ENCODE measurements around the gene KXD1. TPM values are rescaled to one million over a fixed set of nuclear protein-coding genes. Genes with fewer than 3 reads are reported as not detected.
A peak's percentile ranks its signal among the peaks of the same experiment; 100 is the strongest.
"Not testable (repeated sequence)": the region's sequence is repeated elsewhere in the genome, so short reads cannot be mapped to it uniquely, and the experiment has no call there.

KXD1 gene
- total RNA-seq, 1 donor from 2014 or later, result 38.4 TPM

DNA sequence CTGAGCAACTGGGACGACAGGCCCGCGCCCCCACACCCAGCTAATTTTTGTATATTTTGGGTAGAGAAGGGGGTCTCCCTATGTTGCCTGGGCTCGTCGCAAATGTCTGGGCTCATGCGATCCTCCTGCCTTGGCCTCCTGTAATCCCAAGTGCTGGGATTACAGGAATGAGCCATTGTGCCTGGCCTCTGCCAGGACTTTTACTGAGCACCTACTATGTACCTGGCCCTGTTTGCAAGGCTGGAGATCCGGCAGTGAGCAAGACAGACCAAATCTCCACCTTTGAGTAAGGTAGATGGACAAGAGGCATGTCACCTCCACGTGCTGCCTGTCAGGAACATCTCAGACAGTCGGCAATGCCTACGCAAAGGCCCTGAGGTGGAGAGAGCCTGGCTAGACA is 21.2 kb upstream of the KXD1 start:
- no peak for DNase-seq

DNA sequence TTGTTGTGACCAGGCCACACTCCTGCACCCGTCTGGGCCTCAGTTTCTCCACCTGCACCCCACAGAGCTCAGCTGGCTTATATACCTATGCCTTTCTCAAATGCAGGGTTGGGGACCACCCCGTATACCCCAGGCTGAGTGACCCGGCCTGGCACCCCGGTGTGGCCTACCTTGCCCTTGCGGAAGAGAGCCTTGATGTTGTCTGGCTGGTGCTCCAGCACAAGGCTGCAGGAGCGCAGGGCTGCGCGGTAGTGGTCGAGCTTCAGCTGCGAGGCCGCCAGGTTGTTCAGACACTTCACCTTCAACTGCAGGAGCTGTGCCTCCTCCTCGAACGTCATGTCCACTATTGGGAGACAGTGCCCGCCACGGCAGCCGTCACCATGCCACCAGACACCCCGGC is 20.2 kb upstream of the KXD1 start:
- DNase-seq, result no peak

DNA sequence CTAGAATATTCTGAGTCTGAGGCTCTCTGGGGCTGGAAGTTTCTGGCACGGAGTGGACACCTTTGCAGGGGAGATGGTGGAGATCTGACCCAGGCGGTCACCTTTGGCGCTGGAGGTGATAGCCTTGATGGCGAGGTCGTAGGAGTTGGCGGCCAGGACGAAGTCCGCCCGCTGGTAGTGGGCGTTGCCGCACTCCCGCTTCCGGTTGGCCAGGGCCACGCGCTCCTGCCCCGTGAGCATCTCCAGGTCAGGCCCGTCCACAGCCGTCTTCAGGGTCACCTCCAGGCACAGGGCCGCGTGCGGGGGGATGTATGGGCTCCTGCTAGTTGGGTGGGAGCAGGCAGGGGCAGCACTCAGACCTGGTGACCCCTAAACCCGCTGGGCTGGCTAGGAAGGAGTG is 19.6 kb upstream of the KXD1 start:
- no peak for DNase-seq

DNA sequence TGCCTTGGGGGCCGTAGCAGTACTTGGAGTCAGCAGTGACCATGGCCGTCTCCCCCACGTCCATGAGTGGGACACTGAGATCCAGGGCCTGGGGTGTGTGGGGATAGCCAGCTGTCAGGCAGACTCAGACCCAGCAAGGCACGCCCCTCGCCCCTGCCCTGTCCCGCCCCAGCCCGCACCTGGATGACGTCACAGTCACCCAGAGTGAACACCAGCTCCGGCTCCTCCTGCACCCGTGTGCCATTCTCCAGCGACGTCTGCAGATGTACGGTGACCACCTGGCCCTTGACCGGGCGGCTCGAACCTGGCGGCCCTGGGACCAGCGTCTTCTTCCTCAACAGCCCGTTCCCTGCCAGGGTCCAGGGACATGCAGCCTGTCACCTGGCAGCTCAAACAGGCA is 18.3 kb upstream of the KXD1 start:
- DNase-seq, result no peak

DNA sequence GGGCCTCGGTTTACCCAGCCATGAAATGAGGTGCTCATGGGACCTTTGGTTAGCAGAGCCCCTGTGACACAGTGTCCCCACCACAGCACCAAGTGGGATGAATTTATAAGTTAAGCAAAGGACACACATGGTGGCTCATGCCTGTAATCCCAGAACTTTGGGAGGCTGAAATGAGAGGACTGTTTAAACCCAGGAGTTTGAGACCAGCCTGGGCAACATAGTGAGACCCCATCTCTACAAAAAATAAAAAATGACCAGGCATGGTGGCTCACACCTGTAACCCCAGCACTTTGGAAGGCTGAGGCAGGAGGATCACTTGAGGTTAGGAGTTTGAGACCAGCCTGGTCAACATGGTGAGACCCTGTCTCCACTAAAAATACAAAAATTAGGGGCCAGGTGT is 17.5 kb upstream of the KXD1 start:
- not testable (repeated sequence) for DNase-seq

DNA sequence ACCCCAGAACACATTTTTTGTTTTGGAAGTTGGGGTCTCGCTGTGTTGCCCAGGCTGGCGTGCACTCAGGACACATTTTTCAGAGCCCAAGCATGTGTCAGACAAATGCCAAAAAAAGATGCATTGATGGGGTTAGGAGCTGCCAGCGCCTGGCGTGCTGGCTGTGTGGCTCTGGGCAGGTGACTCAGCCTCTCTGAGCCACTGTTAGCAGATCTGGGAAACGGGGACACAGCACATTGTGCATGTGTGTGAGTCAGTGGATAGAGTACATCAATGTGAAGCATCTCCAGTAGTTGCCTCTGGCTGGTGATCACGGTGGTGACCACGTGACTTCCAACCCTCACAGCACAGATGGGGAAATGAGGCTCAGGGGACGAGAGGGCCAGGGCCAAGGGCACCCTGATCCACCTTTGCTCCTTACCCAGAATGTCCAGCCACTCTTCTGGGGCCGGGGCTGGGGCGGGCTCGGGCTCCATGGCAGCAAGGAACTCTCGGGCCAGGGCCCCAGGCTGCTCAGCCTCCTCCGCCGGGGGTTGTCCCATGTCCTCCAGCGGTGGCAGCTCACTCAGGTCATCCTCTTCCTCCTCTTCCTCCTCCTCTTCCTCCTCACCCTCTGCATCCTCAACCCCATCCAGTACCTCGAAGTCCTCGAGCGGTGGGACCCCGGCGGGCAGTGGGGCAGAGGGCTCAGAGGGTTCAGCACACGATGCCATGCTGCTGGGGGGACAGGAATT is 16.2 kb upstream of the KXD1 start:
- DNase-seq, result no peak

DNA sequence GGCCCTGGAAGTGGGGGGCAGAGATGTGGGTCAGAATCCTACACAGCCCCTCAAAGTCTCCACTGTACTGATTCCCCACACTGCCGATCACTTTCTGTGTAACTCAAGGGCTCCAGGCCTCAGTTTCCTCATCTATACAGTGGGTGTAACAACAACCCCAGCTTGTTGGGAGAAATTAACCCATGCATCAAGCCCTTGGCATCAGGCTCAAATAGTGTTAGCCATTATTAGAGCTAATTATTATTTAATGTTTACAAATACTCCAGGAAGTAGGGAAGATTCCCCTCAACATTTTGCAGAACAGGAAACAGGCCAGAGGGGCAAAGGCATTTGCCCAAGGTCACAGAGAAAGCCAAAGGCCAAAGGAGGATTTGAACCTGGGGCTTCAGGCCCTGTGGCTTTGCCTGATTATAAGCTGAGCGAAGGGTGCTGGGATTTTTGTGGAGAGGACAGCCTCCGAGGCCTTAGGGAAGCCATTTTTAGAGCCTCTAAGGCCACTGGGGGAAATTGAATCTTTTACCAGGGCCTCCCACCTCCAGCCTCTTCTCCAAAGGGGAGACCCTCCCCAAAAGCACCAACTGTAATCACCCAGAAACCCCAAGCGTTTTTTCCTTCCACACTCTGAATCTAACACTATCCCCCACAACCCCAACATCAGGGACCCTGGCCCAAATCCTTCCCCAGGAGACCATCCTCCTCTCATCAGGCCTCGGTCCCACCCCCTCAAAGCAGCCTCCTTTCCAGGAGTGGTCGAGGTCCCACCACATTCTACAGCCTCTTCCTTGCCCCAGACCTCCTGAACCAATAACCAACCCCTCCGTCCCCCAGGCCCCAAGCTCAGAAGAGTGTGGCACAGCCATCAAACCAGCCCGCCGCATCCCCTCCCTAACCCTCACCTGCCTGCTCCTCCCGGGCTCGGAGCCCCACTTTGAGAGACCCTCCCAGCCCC is 15.4 kb upstream of the KXD1 start:
- no peak for DNase-seq

DNA sequence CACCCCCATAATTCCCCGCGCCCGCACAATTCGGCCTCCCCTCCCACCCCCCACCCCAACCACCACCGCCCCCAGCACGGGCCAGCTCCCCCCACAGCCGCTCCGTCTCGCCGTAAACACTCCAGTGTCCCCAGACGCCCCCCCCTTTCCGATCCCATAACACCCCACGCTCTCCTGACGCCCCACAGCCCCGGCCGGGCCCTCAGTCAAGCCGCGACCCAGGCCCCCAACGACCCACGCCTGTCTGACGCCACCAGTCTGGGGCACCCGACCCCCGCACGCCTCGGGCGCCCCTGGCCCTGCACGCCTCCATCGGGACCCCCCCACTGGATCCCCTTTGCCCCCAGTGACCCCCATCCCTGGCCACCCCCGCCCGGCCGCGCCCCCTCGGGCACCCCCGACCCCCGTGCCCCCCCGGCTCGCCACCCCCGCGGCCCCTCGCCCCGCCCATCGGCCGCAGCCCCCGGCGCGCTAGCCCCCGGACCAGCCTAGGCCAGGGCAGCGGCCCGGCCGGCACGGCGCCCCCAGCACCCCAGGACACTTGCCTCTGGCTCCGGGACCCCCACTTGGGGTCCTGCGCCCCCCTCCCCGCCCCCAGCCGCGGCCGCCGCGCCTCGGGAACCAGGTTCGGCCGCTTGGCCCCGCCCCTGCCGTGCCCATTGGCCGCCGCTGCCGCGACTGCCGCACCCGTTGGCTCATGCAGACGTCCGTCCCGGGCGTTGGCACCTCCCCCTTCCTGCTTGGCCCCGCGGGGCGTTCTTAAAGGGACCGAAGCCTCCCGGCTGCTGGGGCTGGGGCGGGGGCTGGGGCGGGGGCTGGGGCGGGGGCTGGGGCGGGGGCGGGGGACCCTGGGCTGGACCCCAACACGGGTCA is 14.5 kb upstream of the KXD1 start, which contains the start of gene FKBP8:
FKBP8 (minus strand) TSS at position 633 of the 873 bp plus-strand sequence. CDS start 1,603 bp downstream, outside the sequence.
- DNase-seq, result peak; percentile 78

DNA sequence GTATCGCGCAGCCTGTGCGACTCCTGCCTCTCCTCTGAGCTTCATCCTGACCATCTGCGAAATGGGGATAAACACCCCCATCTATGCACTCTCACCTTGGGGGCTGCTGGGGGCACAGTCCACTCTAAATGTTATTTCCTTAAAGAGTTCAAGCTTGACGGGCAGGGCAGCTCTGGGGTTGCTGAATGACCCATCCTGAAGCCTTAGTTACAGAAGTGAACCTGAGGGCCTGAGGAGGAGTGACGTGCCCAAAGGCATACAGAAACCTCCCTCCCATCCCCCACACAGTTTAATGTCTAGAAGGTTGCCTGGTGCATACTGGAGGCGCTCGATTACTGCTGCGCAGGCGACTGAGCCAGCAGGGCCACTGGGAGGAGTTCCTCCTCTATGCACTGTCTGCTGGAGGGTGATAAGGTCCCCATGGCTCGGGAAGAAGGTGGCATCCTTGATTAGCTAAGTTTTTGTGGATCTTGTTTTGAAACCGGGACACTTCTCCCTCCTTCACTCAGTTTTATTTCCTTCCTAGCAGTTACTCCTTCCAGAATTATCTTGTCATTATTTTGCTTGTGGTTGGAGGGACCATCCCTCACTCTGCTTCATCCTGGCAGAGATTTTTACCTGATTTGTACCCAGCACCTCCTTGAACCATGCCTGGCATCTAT is 13.7 kb upstream of the KXD1 start:
- no peak for DNase-seq

DNA sequence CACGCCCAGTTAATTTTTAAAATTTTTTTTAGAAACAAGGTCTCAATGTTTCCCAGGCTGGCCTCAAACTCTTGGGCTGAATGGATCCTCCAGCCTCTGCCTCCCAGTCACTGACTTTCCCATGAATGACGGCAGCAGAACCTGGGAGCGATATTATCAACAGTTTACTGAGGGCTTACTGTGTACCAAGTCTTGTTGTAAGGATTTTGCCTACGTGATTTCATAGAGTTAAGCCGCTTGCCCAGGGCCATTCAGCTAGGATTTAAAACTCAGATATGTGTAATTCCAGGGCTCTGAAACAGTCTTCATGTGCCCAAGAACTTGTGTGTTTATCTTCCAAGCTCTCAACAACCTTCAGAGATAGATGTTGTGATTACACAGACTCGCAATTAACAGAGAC is 6.0 kb upstream of the KXD1 start:
- no peak for DNase-seq

DNA sequence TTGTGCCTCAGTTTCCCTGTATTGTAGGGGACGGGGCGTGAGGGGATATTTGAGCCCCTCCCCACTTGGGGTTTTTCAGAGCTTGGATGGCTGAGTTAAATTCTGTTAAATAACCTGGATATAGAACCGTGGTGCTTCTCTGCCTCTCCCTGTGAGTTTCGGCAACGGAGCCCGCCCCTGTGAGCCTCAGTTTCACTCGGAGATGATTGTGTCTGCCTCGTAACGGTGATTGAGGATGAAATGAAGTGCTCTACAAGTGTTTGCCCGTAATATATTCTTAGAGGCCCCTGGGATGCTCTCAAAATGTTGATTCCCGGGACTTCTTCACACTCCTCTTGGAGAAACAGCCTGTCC is 509 bp downstream of the KXD1 start:
- DNase-seq, result no peak

DNA sequence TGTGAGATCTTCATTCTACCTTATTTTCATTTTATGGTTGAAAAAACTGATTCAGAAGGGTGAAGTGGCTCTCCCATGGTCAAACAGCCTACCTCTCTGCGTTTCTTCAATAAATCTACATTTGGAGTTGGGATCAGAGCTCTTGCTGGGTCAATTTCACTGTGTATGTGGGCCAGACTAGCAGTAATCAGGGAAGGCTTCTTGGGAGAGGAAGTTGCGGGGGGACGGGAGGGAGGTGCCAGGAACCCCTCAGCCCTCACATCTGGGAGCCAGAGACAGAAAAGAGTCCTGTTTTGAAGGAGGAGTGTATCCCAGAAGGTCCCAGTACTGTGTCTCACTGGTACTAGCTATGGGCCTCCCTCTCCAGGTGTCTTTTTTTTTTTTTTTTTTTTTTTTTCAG is 934 bp downstream of the KXD1 start:
- no peak for DNase-seq

DNA sequence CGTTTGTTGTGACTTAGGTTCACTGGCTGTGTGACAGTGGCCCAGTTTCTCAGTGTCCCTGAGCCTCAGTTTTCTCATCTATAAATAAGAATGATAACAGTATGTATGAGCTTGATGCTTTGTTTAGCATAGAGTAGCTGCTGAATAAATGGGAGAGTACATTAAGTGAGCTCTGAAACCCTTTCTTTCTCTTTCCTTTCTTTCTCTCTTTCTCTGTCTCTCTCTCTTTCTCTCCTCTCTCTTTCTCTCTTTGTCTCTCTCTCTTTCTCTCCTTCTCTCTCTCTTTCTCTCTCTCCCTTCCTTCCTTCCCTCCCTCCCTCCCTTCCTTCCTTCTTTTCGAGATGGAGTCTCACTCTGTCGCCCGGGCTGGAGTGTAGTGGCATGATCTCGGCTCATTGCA is 2.0 kb downstream of the KXD1 start:
- DNase-seq, result no peak

DNA sequence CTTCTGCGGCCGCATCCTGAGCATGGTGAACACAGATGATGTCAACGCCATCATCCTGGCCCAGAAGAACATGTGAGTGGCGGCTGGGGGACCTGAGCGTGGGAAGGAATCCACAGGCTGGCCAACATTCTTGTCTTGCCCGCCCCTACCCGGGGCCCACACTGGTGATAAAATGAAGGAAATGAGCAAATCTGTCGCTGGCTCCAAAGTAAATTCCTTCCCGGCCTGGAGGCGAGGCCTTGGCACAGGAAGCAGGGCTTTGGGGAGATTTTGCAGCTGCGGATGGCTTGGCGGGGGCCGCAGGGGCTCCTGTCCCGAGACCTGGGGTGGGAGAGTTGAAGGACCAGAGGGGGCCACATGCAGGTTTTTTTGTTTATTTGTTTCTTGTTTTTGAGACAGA is 4.4 kb downstream of the KXD1 start:
- peak; percentile 16 for DNase-seq

DNA sequence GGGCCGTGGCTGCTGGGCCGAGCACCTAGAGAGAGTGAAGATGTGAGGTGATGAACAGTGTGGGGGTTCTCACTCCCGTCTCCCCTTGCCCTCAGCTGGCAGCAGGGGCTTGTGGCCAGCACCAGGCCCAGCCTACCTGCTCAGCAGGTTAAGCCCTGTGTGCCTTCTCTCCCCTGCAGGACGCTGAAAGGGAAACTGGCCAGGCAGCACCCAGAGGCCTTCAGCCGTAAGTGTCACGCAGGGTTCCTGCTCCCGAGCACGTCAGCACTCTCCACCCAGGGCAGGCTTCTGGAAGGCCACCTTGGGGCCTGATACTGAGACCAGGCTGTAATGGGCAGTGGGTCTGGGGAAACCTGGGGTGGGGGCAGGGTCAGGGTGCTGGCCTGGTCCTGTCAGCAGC is 9.3 kb downstream of the KXD1 start:
- no peak for DNase-seq

DNA sequence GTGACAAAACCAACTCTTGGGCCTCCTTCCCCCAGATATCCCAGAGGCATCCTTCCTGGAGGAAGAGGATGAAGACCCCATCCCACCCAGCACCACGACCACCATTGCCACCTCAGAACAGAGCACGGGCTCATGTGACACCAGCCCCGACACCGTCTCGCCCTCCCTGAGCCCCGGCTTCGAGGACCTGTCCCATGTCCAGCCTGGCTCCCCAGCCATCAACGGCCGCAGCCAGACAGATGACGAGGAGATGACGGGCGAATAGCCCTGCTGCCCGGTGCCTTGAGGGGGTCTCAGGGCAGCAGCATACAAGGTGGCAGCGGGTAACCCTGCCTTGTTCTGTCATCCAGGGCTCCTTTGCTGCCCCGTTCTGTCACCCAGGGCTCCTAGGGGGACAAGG is 10.7 kb downstream of the KXD1 start:
- DNase-seq, result no peak

DNA sequence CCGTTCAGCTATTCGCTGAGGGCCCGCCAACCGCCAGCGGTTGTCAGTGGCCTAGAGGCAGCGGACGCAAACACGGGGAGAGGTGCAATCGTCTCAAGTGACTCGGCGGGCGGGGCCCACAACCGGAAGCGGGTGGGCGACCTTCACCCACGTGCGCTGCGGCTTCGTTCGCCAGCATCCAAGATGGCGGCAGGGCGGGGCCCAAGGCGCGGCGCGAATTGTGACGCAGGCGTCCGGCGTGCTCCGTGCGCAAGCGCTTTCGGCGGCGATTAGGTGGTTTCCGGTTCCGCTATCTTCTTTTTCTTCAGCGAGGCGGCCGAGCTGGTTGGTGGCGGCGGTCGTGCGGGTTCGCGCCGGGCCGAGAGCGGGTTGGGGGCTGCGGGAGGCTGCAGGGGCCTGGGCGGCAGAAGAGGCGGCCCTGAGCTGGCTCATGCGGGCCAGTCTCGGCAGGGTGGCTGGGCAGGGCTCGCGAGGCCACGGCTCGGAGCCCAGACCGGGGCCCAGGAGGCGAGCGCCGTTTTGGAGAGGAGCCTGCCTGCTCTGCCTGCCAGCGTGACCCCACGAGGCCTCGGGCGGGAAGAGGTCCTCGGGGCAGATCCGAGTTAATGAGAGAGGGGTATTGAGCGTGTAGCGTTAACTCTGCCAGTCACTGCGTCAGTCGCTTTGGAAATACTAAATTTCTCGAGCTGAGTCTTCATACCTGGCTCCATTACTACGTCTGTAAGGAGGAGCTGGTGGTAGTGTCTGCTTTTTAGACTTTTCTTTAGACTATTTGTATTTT is 14.1 kb downstream of the KXD1 start, which contains the start of gene UBA52:
UBA52 (plus strand) TSS at position 294 of the 781 bp plus-strand sequence. CDS start 1,444 bp downstream, outside the sequence.
- peak; percentile 94 for DNase-seq

DNA sequence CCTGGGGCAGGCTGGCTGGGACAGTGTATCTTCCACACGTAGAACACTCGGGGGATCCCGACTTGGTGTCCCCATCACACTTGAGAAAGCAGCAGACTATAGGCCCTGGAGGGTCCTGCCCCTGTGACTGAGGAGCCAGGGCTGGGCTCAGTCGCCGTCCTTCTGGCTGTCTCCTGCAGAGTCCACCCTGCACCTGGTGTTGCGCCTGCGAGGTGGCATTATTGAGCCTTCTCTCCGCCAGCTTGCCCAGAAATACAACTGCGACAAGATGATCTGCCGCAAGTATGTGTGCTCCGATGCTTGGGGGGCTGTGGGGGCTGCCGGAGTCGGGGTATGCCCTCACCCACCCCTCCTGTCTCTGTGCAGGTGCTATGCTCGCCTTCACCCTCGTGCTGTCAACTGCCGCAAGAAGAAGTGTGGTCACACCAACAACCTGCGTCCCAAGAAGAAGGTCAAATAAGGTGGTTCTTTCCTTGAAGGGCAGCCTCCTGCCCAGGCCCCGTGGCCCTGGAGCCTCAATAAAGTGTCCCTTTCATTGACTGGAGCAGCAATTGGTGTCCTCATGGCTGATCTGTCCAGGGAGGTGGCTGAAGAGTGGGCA is 17.1 kb downstream of the KXD1 start:
- no peak for DNase-seq

DNA sequence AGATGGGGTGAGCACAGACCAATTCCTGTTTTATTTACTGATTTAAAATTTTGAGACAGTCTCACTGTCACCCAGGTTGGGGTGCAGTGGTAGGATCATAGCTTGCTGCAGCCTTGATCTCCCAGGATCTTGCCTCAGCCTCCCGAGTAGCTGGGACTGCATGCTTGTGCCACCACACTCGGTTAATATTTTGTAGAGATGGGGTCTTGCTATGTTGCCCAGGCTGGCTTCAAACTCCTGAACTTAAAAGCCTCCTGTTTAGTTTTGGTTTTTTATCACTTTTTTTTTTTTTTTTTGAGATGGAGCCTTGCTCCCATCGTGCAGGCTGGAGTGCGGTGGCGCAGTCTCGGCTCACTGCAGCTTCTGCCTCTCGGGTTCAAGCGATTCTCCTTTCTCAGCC is 18.7 kb downstream of the KXD1 start:
- no peak for DNase-seq

DNA sequence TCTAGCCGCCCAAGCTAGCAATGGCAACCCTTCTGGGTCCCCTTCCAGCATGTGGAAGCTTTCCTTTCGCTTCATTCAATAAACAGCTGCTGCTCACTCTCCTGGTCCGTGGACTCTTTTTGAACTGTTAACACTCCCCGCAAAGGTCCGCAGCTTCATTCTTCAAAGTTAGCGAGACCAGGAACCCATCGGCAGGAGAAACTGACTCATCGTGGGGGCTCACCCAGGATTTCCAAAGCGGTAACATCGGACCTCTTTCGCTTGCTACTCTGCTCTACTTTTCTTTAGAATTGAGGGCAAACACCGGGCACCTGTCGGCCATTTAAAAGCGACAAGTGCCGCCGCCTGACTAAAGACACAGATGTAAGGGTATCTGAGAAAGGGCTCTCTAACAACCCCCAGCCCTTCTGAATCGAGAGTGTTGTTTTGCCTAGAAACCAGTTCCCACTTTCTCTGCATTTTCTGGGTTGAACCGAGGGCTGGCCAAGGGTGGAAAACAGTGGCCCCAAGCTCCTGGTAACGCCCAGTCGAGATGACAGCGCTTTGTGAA is 19.8 kb downstream of the KXD1 start:
- no peak for DNase-seq

Data from skin of body (tissue), 2 donors.